ENCODE results near the gene LAMA2.

LAMA2 gene

DNA sequence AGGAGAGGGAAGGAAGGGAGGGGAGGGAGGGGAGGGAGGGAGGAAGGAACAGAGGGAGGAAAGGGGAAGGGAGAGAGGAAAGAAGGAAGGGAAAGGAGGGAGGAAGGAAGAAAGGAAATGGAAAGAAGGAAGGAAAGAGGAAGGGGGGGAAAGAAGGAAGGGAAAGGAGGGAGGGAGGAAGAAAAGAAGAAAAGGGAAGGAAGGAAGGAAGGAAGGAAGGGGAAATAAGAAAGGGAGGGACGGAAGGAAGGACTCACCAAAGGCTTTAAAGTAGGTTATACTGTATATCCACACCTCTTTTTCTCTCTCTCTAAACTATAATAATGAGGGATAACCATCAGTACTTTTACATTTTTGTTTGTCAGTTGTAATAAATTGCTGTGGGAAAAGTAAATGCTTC lies 502.2 kb downstream of the LAMA2 start:
- DNase-seq (ENCODE audit: low read depth), result no peak
- TF ChIP-seq MYC (IDR thresholded peaks at IDR 0.05; ENCODE audit: low read depth, low read length) (no peak), POLR2A (IDR thresholded peaks at IDR 0.05; ENCODE audit: extremely low read depth, insufficient read length) (no peak), MAX (IDR thresholded peaks at IDR 0.05; ENCODE audit: low read depth, low read length) (no peak)
- TF ChIP-seq, protein P1, sequence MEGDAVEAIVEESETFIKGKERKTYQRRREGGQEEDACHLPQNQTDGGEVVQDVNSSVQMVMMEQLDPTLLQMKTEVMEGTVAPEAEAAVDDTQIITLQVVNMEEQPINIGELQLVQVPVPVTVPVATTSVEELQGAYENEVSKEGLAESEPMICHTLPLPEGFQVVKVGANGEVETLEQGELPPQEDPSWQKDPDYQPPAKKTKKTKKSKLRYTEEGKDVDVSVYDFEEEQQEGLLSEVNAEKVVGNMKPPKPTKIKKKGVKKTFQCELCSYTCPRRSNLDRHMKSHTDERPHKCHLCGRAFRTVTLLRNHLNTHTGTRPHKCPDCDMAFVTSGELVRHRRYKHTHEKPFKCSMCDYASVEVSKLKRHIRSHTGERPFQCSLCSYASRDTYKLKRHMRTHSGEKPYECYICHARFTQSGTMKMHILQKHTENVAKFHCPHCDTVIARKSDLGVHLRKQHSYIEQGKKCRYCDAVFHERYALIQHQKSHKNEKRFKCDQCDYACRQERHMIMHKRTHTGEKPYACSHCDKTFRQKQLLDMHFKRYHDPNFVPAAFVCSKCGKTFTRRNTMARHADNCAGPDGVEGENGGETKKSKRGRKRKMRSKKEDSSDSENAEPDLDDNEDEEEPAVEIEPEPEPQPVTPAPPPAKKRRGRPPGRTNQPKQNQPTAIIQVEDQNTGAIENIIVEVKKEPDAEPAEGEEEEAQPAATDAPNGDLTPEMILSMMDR (IDR thresholded peaks at IDR 0.05; ENCODE audit: low read depth, low read length), result no peak
- H3K4me3 ChIP-seq (ENCODE audit: low read depth, low read length), result no peak overlapping the region

DNA sequence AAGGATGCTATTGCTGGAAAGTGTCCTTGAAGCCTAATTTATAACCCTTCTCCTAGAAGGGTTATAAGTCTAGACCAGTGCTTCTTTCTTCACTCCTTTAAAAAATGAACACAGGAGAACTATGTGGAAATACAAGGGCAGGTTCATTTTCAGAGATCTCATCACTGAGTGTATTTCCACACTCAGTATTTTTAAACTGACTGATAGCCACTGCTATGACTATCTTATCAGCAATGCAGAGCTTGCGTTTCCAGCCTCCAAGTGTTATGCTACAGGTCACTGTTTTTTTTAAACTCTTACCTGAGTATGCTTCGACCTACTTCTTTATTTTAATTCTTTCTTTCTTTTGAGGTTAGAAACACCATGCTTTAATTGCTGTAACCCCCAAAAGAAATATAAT lies 508.0 kb downstream of the LAMA2 start:
- no peak for DNase-seq (ENCODE audit: low read depth)
- H3K4me3 ChIP-seq (ENCODE audit: low read depth, low read length), result no peak overlapping the region
- TF ChIP-seq POLR2A (IDR thresholded peaks at IDR 0.05; ENCODE audit: extremely low read depth, insufficient read length), result no peak
- TF ChIP-seq, protein P1 (IDR thresholded peaks at IDR 0.05; ENCODE audit: low read depth, low read length), result no peak
- no peak for TF ChIP-seq MAX (IDR thresholded peaks at IDR 0.05; ENCODE audit: low read depth, low read length)
- TF ChIP-seq MYC (IDR thresholded peaks at IDR 0.05; ENCODE audit: low read depth, low read length), result no peak

DNA sequence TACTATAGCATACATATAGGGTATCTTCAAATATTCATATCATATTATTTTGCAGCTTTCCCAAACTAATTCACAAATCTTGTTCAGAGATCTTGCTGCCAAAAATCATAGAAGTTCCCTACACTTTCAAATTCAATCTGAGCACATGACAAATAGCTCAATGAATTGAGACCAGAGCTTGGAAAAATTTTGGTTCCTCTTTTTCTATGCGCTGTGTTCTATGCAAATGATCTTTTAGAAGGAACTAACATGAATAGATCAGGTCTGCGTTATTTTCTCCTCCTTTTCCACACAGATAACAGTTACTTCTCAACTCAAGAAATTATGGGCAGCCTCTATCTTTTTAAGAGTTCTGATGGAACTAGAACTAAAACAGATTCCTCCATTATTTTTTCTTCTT lies 510.7 kb downstream of the LAMA2 start:
- DNase-seq (ENCODE audit: low read depth), result peak; percentile 25
- no peak overlapping the region for H3K4me3 ChIP-seq (ENCODE audit: low read depth, low read length)
- TF ChIP-seq POLR2A (IDR thresholded peaks at IDR 0.05; ENCODE audit: extremely low read depth, insufficient read length), result no peak
- TF ChIP-seq MAX (IDR thresholded peaks at IDR 0.05; ENCODE audit: low read depth, low read length), result no peak
- TF ChIP-seq, protein P1 (IDR thresholded peaks at IDR 0.05; ENCODE audit: low read depth, low read length), result no peak
- no peak for TF ChIP-seq MYC (IDR thresholded peaks at IDR 0.05; ENCODE audit: low read depth, low read length)

DNA sequence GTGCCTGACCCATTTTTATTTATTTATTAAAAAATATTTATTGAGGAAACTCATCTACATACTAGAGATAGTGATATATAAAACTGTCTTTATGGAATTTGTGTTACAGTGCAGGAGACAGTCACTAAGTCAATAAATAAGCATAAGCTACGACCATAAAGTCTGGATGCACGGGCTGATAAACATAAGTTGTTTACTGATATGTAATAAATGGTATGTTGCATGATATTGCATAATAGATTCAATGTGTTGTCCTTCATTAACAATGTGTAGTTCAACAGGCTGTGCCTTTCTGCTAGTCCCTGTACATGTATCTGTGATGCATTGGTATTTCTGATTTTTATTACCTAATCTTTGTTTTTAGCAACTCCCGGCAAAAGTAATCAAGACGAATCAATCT lies 515.8 kb downstream of the LAMA2 start:
- TF ChIP-seq, protein P1 (IDR thresholded peaks at IDR 0.05; ENCODE audit: low read depth, low read length), result no peak
- TF ChIP-seq POLR2A (IDR thresholded peaks at IDR 0.05; ENCODE audit: extremely low read depth, insufficient read length) (no peak), MYC (IDR thresholded peaks at IDR 0.05; ENCODE audit: low read depth, low read length) (no peak), MAX (IDR thresholded peaks at IDR 0.05; ENCODE audit: low read depth, low read length) (no peak)
- no peak overlapping the region for H3K4me3 ChIP-seq (ENCODE audit: low read depth, low read length)
- DNase-seq (ENCODE audit: low read depth), result no peak

- H3K4me3 ChIP-seq (ENCODE audit: low read depth, low read length), result no peak overlapping the region
- DNase-seq (ENCODE audit: low read depth), result no peak
- TF ChIP-seq MYC (IDR thresholded peaks at IDR 0.05; ENCODE audit: low read depth, low read length) (no peak), MAX (IDR thresholded peaks at IDR 0.05; ENCODE audit: low read depth, low read length) (no peak), POLR2A (IDR thresholded peaks at IDR 0.05; ENCODE audit: extremely low read depth, insufficient read length) (no peak)
- TF ChIP-seq, protein P1 (IDR thresholded peaks at IDR 0.05; ENCODE audit: low read depth, low read length), result no peak
These were observed 519.3 kb downstream of the LAMA2 start for GRCh38 chr6:129402244-129402643.

DNA sequence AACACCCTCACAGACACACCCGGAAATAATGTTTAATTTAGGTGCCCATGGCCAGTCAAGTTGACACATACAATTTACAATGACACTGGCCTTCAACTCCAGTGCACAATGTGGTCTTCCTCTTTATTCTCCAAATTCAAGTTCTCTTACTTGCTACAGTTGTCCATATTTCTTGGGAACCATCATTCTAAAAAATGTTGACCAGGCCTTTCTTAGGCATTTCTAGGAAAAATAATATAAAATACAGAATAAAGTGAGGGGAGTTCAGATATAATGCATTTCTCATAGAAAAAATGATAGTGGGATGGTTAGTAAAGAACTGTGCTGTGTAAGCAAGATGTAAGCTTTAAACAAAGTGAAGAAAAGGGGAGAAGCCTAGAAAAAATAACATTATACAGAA lies 528.2 kb downstream of the LAMA2 start:
- DNase-seq (ENCODE audit: low read depth), result no peak
- no peak overlapping the region for H3K4me3 ChIP-seq (ENCODE audit: low read depth, low read length)
- TF ChIP-seq POLR2A (IDR thresholded peaks at IDR 0.05; ENCODE audit: extremely low read depth, insufficient read length) (no peak), MYC (IDR thresholded peaks at IDR 0.05; ENCODE audit: low read depth, low read length) (no peak), MAX (IDR thresholded peaks at IDR 0.05; ENCODE audit: low read depth, low read length) (no peak)
- TF ChIP-seq, protein P1 (IDR thresholded peaks at IDR 0.05; ENCODE audit: low read depth, low read length), result no peak

Data from NB4 (cell line).